HCT116 (cell line): Measurements from ENCODE around the gene MCEE. TPM values are rescaled to one million over a fixed set of nuclear protein-coding genes. Genes with fewer than 3 reads are reported as not detected.

ENCODE experiments used
- ATAC-seq: fragments of 200-7000 bp; cut with Tn5 transposase; 2 replicates; pipeline ENCODE4 v1.9.1; 2020; ENCODE audit warnings: mild to moderate bottlenecking, moderate library complexity
- BruUV-seq: library from RNA; stranded (reverse); fragments of 400-500 nt; replicated peaks from 2 replicates; lab custom pipeline; 2021; lab: Mats Ljungman, UMichigan
- CTCF ChIA-PET: fragments of 300-600 bp; sonication (Branson Sonifier 250); formaldehyde crosslinking; loops from one replicate; lab custom pipeline; 2021; ENCODE audit warnings: antibody characterized with exemption; lab: Charles Lee
- POLR2A ChIA-PET: fragments of 300-600, 350-600 bp; sonication (Branson Sonifier 250); formaldehyde crosslinking; loops from one replicate; lab custom pipeline; 2021; ENCODE audit warnings: antibody characterized with exemption; lab: Charles Lee
- RAD21 ChIA-PET, 2 experiments: fragments of 300-600 bp; sonication (Branson Sonifier 250); formaldehyde crosslinking; loops; one replicate each; lab custom pipeline; 2023; ENCODE audit warnings: low total read pairs in 2 of 2; ENCODE audit not compliant: uncharacterized antibody in 2 of 2, unreplicated experiment in 2 of 2, low non-redundant PET in 1 of 2; lab: Charles Lee
- DNase-seq: peaks from one replicate; pipeline ENCODE4 v3.0.0-alpha.2; 2010; ENCODE audit warnings: low read depth, low spot score
- H2AFZ ChIP-seq: fragments of 200-600 bp; shearing (Covaris generic), sonication (generic); 2 replicates; pipeline ENCODE4 v1.6.1; 2017; ENCODE audit warnings: low read depth, mixed run types, mixed read lengths, antibody characterized with exemption, low read length; ENCODE audit not compliant: poor library complexity, severe bottlenecking
- H3K27ac ChIP-seq: 2 replicates; pipeline ENCODE4 v1.5.1; 2012; ENCODE audit warnings: low read depth, low read length
- H3K27me3 ChIP-seq: fragments of 200-600 bp; sonication (generic); 2 replicates; pipeline ENCODE4 v1.6.1; 2016; ENCODE audit warnings: mixed run types, low read length, mixed read lengths; ENCODE audit not compliant: insufficient read depth
- H3K36me3 ChIP-seq, 2 experiments: fragments of 200-500 bp in 1 of 2; fragments of 200-600 bp in 1 of 2; sonication (Bioruptor generic) in 1 of 2; sonication (generic) in 1 of 2; 2 replicates each; pipeline versions ENCODE4 v1.5.1 to v1.6.1; 2014 to 2016; ENCODE audit warnings: low read length in 2 of 2, inconsistent platforms in 1 of 2, mixed read lengths in 1 of 2, mixed run types in 1 of 2; ENCODE audit not compliant: insufficient read depth in 2 of 2, control insufficient read depth in 1 of 2
- H3K4me1 ChIP-seq, 2 experiments: fragments of 200-600 bp in 1 of 2; sonication (generic) in 1 of 2; 2 replicates each; pipeline versions ENCODE4 v1.5.1 to v1.6.1; 2012 to 2017; ENCODE audit warnings: low read length in 2 of 2, inconsistent platforms in 1 of 2, mild to moderate bottlenecking in 1 of 2, mixed read lengths in 1 of 2, mixed run types in 1 of 2, moderate library complexity in 1 of 2; ENCODE audit not compliant: insufficient read depth in 2 of 2, control insufficient read depth in 1 of 2
- H3K4me2 ChIP-seq: fragments of 200-600 bp; sonication (generic); 2 replicates; pipeline ENCODE4 v1.6.1; 2017; ENCODE audit warnings: mixed run types, low read length, mixed read lengths
- H3K4me3 ChIP-seq, 2 experiments: fragments of 200-600 bp in 1 of 2; sonication (generic) in 1 of 2; replicated peaks in 1 of 2; 2 replicates each; pipeline ENCODE4 v1.5.1; 2011 to 2016; ENCODE audit warnings: low read length in 2 of 2, control low read depth in 1 of 2, low read depth in 1 of 2, mild to moderate bottlenecking in 1 of 2, mixed read lengths in 1 of 2, mixed run types in 1 of 2
- H3K79me2 ChIP-seq: fragments of 200-600 bp; sonication (generic); 2 replicates; pipeline ENCODE4 v1.6.1; 2017; ENCODE audit warnings: mild to moderate bottlenecking, mixed run types, low read length, moderate library complexity, mixed read lengths; ENCODE audit not compliant: insufficient read depth
- H3K9ac ChIP-seq: fragments of 200-600 bp; sonication (generic); 2 replicates; pipeline ENCODE4 v1.6.1; 2016; ENCODE audit warnings: low read length, mixed read lengths
- H3K9me2 ChIP-seq: fragments of 200-600 bp; sonication (generic), shearing (Covaris generic); 2 replicates; pipeline ENCODE4 v1.6.1; 2017; ENCODE audit warnings: mixed run types, mild to moderate bottlenecking, moderate library complexity; ENCODE audit not compliant: insufficient read depth
- H3K9me3 ChIP-seq, 2 experiments: fragments of 200-500 bp in 1 of 2; fragments of 200-600 bp in 1 of 2; sonication (Bioruptor generic) in 1 of 2; sonication (generic) in 1 of 2; 2 replicates each; pipeline ENCODE4 v1.6.1; 2014 to 2017; ENCODE audit warnings: low read length in 2 of 2, mixed read lengths in 2 of 2, inconsistent platforms in 1 of 2, low read depth in 1 of 2, mild to moderate bottlenecking in 1 of 2, mixed run types in 1 of 2, moderate library complexity in 1 of 2; ENCODE audit not compliant: control insufficient read depth in 1 of 2, insufficient read depth in 1 of 2
- H4K20me1 ChIP-seq: fragments of 200-600 bp; sonication (generic), shearing (Covaris generic); 2 replicates; pipeline ENCODE4 v1.6.1; 2017; ENCODE audit warnings: mixed run types, mild to moderate bottlenecking, moderate library complexity; ENCODE audit not compliant: insufficient read depth
- CEBPB ChIP-seq: IDR thresholded peaks from 2 replicates; pipeline ENCODE4 v1.6.1; 2012; ENCODE audit warnings: low read depth
- CTCF ChIP-seq, 3 experiments: fragments of 200-600 bp in 1 of 3; sonication (generic) in 1 of 3; IDR thresholded peaks in 2 of 3; conservative IDR thresholded peaks in 1 of 3; 2 replicates each; pipeline ENCODE4 v1.5.1; 2012 to 2017; ENCODE audit warnings: low read depth in 2 of 3, low read length in 2 of 3, antibody characterized with exemption in 1 of 3, borderline replicate concordance in 1 of 3, control low read depth in 1 of 3, mild to moderate bottlenecking in 1 of 3, mixed read lengths in 1 of 3, mixed run types in 1 of 3, moderate library complexity in 1 of 3; ENCODE audit not compliant: insufficient read depth in 1 of 3
- RAD21 ChIP-seq: IDR thresholded peaks from 2 replicates; pipeline ENCODE4 v1.6.1; 2012; ENCODE audit warnings: low read depth, mild to moderate bottlenecking
- ZBTB33 ChIP-seq: IDR thresholded peaks from 2 replicates; pipeline ENCODE4 v1.6.1; 2011; ENCODE audit warnings: mild to moderate bottlenecking, low read length, moderate library complexity; ENCODE audit not compliant: insufficient replicate concordance; ENCODE audit errors: extremely low read depth
- intact Hi-C: fragments of 100-400 bp; cut with micrococcal nuclease; formaldehyde crosslinking; loops from 2 replicates; pipeline ENCODE4 v1.10.0; 2022
- total RNA-seq: library from RNA; stranded (reverse); gene quantifications from one replicate; pipeline ENCODE4 v1.2.1, GENCODE V29; 2021; ENCODE audit not compliant: unreplicated experiment

Gene MCEE
- total RNA-seq, 1 experiment from 2014 or later, result 9.0 TPM

GRCh38 chr2:71070294-71071093 is 59.5 kb downstream of the MCEE start:
- DNase-seq, result peak; percentile 19
- Histone ChIP-seq H3K79me2 (no peaks in the 10 kb centered on the region), H3K4me1 (peaks cover 10 to 22% of the 10 kb centered on the region in 2 experiments), H3K9me3 (no peaks in the 10 kb centered on the region), H3K4me2 (no peak overlapping the region), H3K4me3 (no peak overlapping the region), H3K36me3 (0 out of 4 replicates have a peak, but pooled peaks cover 0 to 3% of the 10 kb centered on the region in 2 experiments), H3K27me3 (no peaks in the 10 kb centered on the region), H4K20me1 (no peaks in the 10 kb centered on the region), H3K9me2 (no peaks in the 10 kb centered on the region), H3K9ac (no peak overlapping the region), H2AFZ (no peak overlapping the region), H3K27ac (no peak overlapping the region)
- intact Hi-C loops, result no loop called here
- RAD21 ChIA-PET, result no interaction called here
- TF ChIP-seq CTCF (IDR thresholded peaks at IDR 0.05 in 2 of 3, conservative IDR thresholded peaks at IDR 0.05 in 1 of 3; ENCODE audit: borderline replicate concordance in 1 of 3, insufficient read depth in 1 of 3, low read depth in 2 of 3, low read length in 2 of 3), result peak in 2 of 3 experiments; percentile 42 to 46; a peak in 4 of 6 replicates
- peak; percentile 40 for TF ChIP-seq RAD21
- no peak for TF ChIP-seq ZBTB33
- TF ChIP-seq CEBPB, result no peak
- CTCF ChIA-PET, result interaction anchor here (1.1 to 2.2 kb wide), 4 partner anchors 31 to 281 kb away, joined by 3 to 16 read pairs (median 4); no protein-coding TSS in a partner anchor
- POLR2A ChIA-PET, result no interaction called here
- BruUV-seq, result no TSS peak
- no peak for ATAC-seq
